Measurements from ENCODE around the gene MAFF.

Gene MAFF

GRCh38 chr22:38249301-38249700, 47.5 kb downstream of the MAFF start:
- DNase-seq, result no peak
- Mint-ChIP-seq H3K27ac (no peak overlapping the region), H3K27me3 (no peaks in the 10 kb centered on the region), H3K36me3 (peaks cover 12% of the 10 kb centered on the region), H3K9me3 (no peaks in the 10 kb centered on the region), H3K4me1 (no peaks in the 10 kb centered on the region), H3K4me3 (no peak overlapping the region)
- CTCF ChIA-PET, result no interaction called here

- no peaks in the 10 kb centered on the region for H3K4me1 Mint-ChIP-seq
- no peaks in the 10 kb centered on the region for H3K9me3 Mint-ChIP-seq
- no peak overlapping the region for H3K4me3 Mint-ChIP-seq
- H3K27me3 Mint-ChIP-seq, result no peaks in the 10 kb centered on the region
- no peak overlapping the region for H3K27ac Mint-ChIP-seq
- CTCF ChIA-PET, result no interaction called here
- DNase-seq, result no peak
- H3K36me3 Mint-ChIP-seq, result peaks cover 12% of the 10 kb centered on the region
These were observed 48.2 kb downstream of the MAFF start for GRCh38 chr22:38249803-38250642.

GRCh38 chr22:38250643-38251340, 49.0 kb downstream of the MAFF start:
- no peaks in the 10 kb centered on the region for H3K9me3 Mint-ChIP-seq
- no peak overlapping the region for H3K4me3 Mint-ChIP-seq
- CTCF ChIA-PET, result no interaction called here
- H3K27me3 Mint-ChIP-seq, result no peaks in the 10 kb centered on the region
- H3K27ac Mint-ChIP-seq, result no peak overlapping the region
- DNase-seq, result no peak
- peaks cover 12% of the 10 kb centered on the region for H3K36me3 Mint-ChIP-seq
- H3K4me1 Mint-ChIP-seq, result no peaks in the 10 kb centered on the region

GRCh38 chr22:38251341-38251692, 49.5 kb downstream of the MAFF start:
- Mint-ChIP-seq H3K4me3 (no peak overlapping the region), H3K27ac (no peak overlapping the region), H3K4me1 (no peaks in the 10 kb centered on the region), H3K36me3 (peaks cover 12% of the 10 kb centered on the region), H3K9me3 (no peaks in the 10 kb centered on the region), H3K27me3 (no peaks in the 10 kb centered on the region)
- DNase-seq, result no peak
- CTCF ChIA-PET, result no interaction called here

- CTCF ChIA-PET, result interaction anchor here (1.7 kb wide), 1 partner anchor 203 kb away, joined by 3 read pairs; no protein-coding TSS in a partner anchor
- Mint-ChIP-seq H3K36me3 (no peaks in the 10 kb centered on the region), H3K4me3 (no peak overlapping the region), H3K9me3 (no peaks in the 10 kb centered on the region), H3K4me1 (peaks cover 2% of the 10 kb centered on the region), H3K27me3 (no peaks in the 10 kb centered on the region), H3K27ac (no peak overlapping the region)
- DNase-seq, result no peak
These were observed 53.9 kb downstream of the MAFF start for GRCh38 chr22:38255697-38256096.

- CTCF ChIA-PET, result interaction anchor here (1.7 kb wide), 1 partner anchor 205 kb away, joined by 3 read pairs; no protein-coding TSS in a partner anchor
- no peak for DNase-seq
- Mint-ChIP-seq H3K9me3 (no peaks in the 10 kb centered on the region), H3K4me1 (peaks cover 2% of the 10 kb centered on the region), H3K36me3 (peaks cover under 1% of the 10 kb centered on the region), H3K27me3 (no peaks in the 10 kb centered on the region), H3K4me3 (no peak overlapping the region), H3K27ac (no peak overlapping the region)
These were observed 55.4 kb downstream of the MAFF start for GRCh38 chr22:38257181-38257580.

GRCh38 chr22:38257650-38258250, 56.0 kb downstream of the MAFF start:
- Mint-ChIP-seq H3K27ac (no peak overlapping the region), H3K4me3 (no peak overlapping the region), H3K27me3 (no peaks in the 10 kb centered on the region), H3K4me1 (peaks cover 2% of the 10 kb centered on the region), H3K36me3 (peaks cover 3% of the 10 kb centered on the region), H3K9me3 (no peaks in the 10 kb centered on the region)
- DNase-seq, result no peak
- CTCF ChIA-PET, result no interaction called here

- Mint-ChIP-seq H3K36me3 (peaks cover 9% of the 10 kb centered on the region), H3K27ac (no peak overlapping the region), H3K9me3 (no peaks in the 10 kb centered on the region), H3K27me3 (no peaks in the 10 kb centered on the region), H3K4me1 (peaks cover 2% of the 10 kb centered on the region), H3K4me3 (no peak overlapping the region)
- CTCF ChIA-PET, result no interaction called here
- no peak for DNase-seq
These were observed 57.1 kb downstream of the MAFF start for GRCh38 chr22:38258895-38259294.

- CTCF ChIA-PET, result no interaction called here
- Mint-ChIP-seq H3K27ac (no peak overlapping the region), H3K4me3 (no peak overlapping the region), H3K9me3 (no peaks in the 10 kb centered on the region), H3K27me3 (no peaks in the 10 kb centered on the region), H3K4me1 (peaks cover 2% of the 10 kb centered on the region), H3K36me3 (peaks cover 11% of the 10 kb centered on the region)
- no peak for DNase-seq
These were observed 57.6 kb downstream of the MAFF start for GRCh38 chr22:38259370-38259769.

- Mint-ChIP-seq H3K36me3 (peaks cover 17% of the 10 kb centered on the region), H3K27me3 (no peaks in the 10 kb centered on the region), H3K9me3 (no peaks in the 10 kb centered on the region), H3K27ac (no peak overlapping the region), H3K4me3 (no peak overlapping the region), H3K4me1 (peaks cover 12% of the 10 kb centered on the region)
- DNase-seq, result no peak
- CTCF ChIA-PET, result interaction anchor here (1.2 to 2.4 kb wide), 2 partner anchors 11 to 312 kb away, joined by 4 to 8 read pairs; no protein-coding TSS in a partner anchor
These were observed 59.2 kb downstream of the MAFF start for GRCh38 chr22:38260761-38261681.

GRCh38 chr22:38262051-38262795, 60.4 kb downstream of the MAFF start:
- CTCF ChIA-PET, result interaction anchor here (1.0 to 2.4 kb wide), 4 partner anchors 9 to 210 kb away, joined by 3 to 8 read pairs (median 4); no protein-coding TSS in a partner anchor
- peak; percentile 64 for DNase-seq
- no peaks in the 10 kb centered on the region for H3K9me3 Mint-ChIP-seq

GRCh38 chr22:38264322-38264843, 62.6 kb downstream of the MAFF start:
- no peaks in the 10 kb centered on the region for H3K9me3 Mint-ChIP-seq

More at GRCh38 chr22:38262051-38262795, 60.4 kb downstream of the MAFF start:
- peaks cover 18% of the 10 kb centered on the region for H3K36me3 Mint-ChIP-seq
- no peaks in the 10 kb centered on the region for H3K27me3 Mint-ChIP-seq
- no peak overlapping the region for H3K4me3 Mint-ChIP-seq
- peaks cover 23% of the 10 kb centered on the region for H3K4me1 Mint-ChIP-seq
- H3K27ac Mint-ChIP-seq, result no peak overlapping the region

More at GRCh38 chr22:38264322-38264843, 62.6 kb downstream of the MAFF start:
- CTCF ChIA-PET, result no interaction called here
- peaks cover 23% of the 10 kb centered on the region for H3K36me3 Mint-ChIP-seq
- no peak for DNase-seq
- H3K27ac Mint-ChIP-seq, result no peak overlapping the region
- H3K4me1 Mint-ChIP-seq, result peaks cover 41% of the 10 kb centered on the region
- no peak overlapping the region for H3K4me3 Mint-ChIP-seq
- no peaks in the 10 kb centered on the region for H3K27me3 Mint-ChIP-seq
